GM18507 (cell line): ENCODE measurements around the gene TRPM4.
"Not testable (repeated sequence)": the region's sequence is repeated elsewhere in the genome, so short reads cannot be mapped to it uniquely, and the experiment has no call there.

Experiments used
- DNase-seq: peaks from one replicate; pipeline ENCODE4 v3.0.0; 2011; ENCODE audit warnings: low read depth; ENCODE audit not compliant: insufficient read length; ENCODE audit errors: extremely low spot score
- FAIRE-seq: peaks from 2 replicates; lab custom pipeline; 2011; peaks lifted over from hg19 to GRCh38; lab: Jason Lieb, UNC

TRPM4 gene

GRCh38 chr19:49157445-49158224 lies at the start of gene TRPM4:
Gene TRPM4, plus strand, starts transcription at chr19:49157792. Its CDS starts 75 bp downstream, at chr19:49157867.
- DNase-seq = no peak
- no peak for FAIRE-seq

- DNase-seq = no peak
Measured at GRCh38 chr19:49109051-49109450, 48.5 kb upstream of the TRPM4 start.

GRCh38 chr19:49109569-49110233 lies 47.9 kb upstream of the TRPM4 start:
- DNase-seq = no peak
- no peak for FAIRE-seq

More at GRCh38 chr19:49109051-49109450, 48.5 kb upstream of the TRPM4 start:
- no peak for FAIRE-seq

GRCh38 chr19:49110567-49110966 lies 47.0 kb upstream of the TRPM4 start:
- DNase-seq (no peak), FAIRE-seq (no peak)

- DNase-seq = no peak
- no peak for FAIRE-seq
Measured at GRCh38 chr19:49111218-49111998, 46.2 kb upstream of the TRPM4 start.

GRCh38 chr19:49113762-49114629 lies 43.6 kb upstream of the TRPM4 start, which contains the start of gene LIN7B:
Gene LIN7B, plus strand, starts transcription at chr19:49114370. Its CDS starts 35 bp downstream, at chr19:49114405.
- FAIRE-seq = peak; percentile 29
- peak; percentile 84 for DNase-seq

- no peak for FAIRE-seq
- no peak for DNase-seq
Measured at GRCh38 chr19:49114630-49115363, 42.8 kb upstream of the TRPM4 start.

GRCh38 chr19:49116544-49116943 lies 41.0 kb upstream of the TRPM4 start:
- no peak for FAIRE-seq

GRCh38 chr19:49117677-49118564 lies 39.7 kb upstream of the TRPM4 start:
- DNase-seq (no peak), FAIRE-seq (no peak)

More at GRCh38 chr19:49116544-49116943, 41.0 kb upstream of the TRPM4 start:
- no peak for DNase-seq

- FAIRE-seq = peak; percentile 96
- DNase-seq = peak; percentile 95
Measured at GRCh38 chr19:49118565-49119410, 38.8 kb upstream of the TRPM4 start, which contains the start of gene C19orf73. Gene C19orf73, minus strand, starts transcription at chr19:49119143. Its CDS starts 121 bp downstream, at chr19:49119022.

- DNase-seq = no peak
Measured at GRCh38 chr19:49119411-49120324, 37.9 kb upstream of the TRPM4 start, which contains the start of gene PPFIA3. Gene PPFIA3, plus strand, starts transcription at chr19:49119544. Its CDS starts 8,330 bp downstream, at chr19:49127874.

GRCh38 chr19:49120325-49120683 lies 37.3 kb upstream of the TRPM4 start:
- FAIRE-seq = no peak
- no peak for DNase-seq

More at GRCh38 chr19:49119411-49120324, 37.9 kb upstream of the TRPM4 start, which contains the start of gene PPFIA3:
- no peak for FAIRE-seq

GRCh38 chr19:49120868-49121267 lies 36.7 kb upstream of the TRPM4 start:
- FAIRE-seq (no peak), DNase-seq (no peak)

GRCh38 chr19:49121841-49122240 lies 35.8 kb upstream of the TRPM4 start:
- FAIRE-seq, DNase-seq: not testable (repeated sequence)

- not testable (repeated sequence) for FAIRE-seq, DNase-seq
Measured at GRCh38 chr19:49123285-49123684, 34.3 kb upstream of the TRPM4 start.
